OCI-M2 (cell line): ENCODE measurements around the gene RNH1.
"Not testable (repeated sequence)": the region's sequence is repeated elsewhere in the genome, so short reads cannot be mapped to it uniquely, and the experiment has no call there.

ENCODE experiments used
- DNase-seq: peaks from one replicate; lab custom pipeline; 2025; ENCODE audit not compliant: unreplicated experiment; lab: John Stamatoyannopoulos, UW

Gene RNH1

GRCh38 chr11:477052-477715 lies 29.9 kb downstream of the RNH1 start:
- DNase-seq, result no peak

GRCh38 chr11:476416-476815 lies 30.6 kb downstream of the RNH1 start:
- no peak for DNase-seq

DNA sequence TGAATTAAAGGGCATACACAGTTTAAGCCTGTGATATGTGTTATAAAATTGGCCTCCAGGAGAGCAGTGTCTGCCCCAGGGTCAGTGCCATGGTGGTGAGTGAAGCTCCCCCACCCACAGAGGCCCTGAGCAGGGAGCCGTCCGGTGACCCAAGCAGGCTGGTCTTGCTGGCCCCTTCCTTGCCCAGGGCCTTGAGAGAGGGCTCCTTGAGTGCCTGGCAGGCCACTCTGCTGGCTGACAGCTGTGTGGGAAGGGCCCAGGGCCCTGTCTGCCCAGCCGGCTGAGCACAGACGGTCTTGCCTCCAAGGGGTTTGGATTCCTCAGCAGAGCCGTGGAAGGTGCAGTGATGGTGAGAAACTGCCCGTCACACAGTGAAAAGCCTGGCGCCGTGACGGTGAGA lies 31.1 kb downstream of the RNH1 start:
- no peak for DNase-seq

DNA sequence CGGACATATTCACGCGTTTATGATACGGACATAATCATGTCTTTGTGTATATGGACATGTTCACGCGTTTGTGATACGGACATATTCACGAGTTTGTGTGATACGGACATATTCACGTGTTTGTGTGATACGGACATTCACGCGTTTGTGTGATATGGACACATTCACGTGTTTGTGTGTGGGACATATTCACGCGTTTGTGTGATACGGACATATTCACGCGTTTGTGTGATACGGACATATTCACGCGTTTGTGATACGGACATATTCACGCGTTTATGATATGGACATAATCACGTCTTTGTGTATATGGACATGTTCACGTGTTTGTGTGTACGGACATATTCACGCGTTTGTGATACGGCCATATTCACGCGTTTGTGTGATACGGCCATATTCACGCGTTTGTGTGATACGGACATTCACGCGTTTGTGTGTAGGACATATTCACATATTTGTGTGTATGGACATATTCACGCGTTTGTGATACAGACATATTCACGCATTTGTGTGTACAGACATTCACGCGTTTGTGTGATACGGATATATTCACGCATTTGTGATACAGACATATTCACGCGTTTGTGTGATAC lies 32.0 kb downstream of the RNH1 start:
- DNase-seq, result no peak

GRCh38 chr11:473962-474785 lies 32.9 kb downstream of the RNH1 start:
- no peak for DNase-seq

DNA sequence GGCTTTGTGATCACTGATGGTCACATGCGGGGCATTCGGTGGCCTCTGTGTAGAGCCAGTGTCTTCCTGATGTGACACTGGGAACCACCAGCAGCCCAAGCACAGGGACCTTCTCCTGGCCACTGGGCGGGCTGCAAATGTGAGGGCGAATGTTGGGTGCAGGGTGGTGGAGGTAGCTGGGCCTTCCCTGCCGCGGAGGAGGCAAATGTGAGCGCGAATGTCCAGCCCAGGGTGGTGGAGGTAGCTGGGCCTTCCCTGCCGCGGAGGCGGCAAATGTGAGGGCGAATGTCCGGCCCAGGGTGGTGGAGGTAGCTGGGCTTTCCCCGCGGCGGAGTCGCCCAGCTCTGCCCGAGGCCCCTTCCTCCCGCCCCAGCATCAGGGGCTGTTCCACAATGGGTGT lies 33.6 kb downstream of the RNH1 start:
- DNase-seq, result no peak

GRCh38 chr11:472816-473215 lies 34.2 kb downstream of the RNH1 start:
- DNase-seq, result no peak

DNA sequence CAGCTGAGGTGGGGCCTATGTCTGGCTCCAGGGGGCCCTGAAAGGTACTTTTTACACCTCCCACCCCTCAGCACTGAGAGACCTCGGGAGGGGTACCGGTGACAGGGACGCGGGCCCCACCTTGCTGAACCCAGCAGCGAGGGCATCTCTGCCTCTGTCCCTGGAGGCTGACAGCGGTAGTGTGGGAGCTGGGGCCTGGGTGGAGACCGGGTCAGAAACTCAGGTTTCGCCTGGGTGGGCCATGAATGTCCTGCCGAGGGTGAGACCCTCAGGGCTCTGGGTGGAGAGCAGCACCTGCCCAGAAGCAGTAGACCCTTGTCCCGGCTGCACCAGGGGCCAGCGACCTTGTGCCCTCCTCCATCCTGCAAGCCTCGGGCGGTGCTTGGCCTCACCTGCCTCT lies 34.8 kb downstream of the RNH1 start:
- no peak for DNase-seq

- no peak for DNase-seq
Observed at GRCh38 chr11:471468-472145, 35.4 kb downstream of the RNH1 start.

GRCh38 chr11:469684-470560 lies 37.1 kb downstream of the RNH1 start:
- DNase-seq, result no peak

- DNase-seq, result not testable (repeated sequence)
Observed at GRCh38 chr11:469026-469683, 37.9 kb downstream of the RNH1 start.

DNA sequence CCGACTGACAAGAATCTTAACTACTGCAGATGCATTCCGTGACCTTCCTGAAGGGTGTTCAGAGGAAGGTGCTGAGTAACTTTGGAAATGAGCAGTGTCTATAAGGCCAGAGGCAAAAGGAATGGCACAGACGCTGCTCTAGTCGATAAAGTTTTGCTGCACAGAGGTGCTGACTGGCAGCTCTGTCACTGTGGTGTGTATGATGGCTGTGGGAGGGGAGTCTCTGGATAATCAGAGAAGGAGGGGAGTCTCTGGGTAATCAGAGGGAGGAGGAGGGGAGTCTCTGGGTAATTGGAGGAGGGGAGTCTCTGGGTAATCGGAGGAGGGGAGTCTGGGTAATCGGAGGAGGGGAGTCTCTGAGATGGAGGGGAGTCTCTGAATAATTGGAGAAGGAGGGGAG lies 38.5 kb downstream of the RNH1 start:
- no peak for DNase-seq

DNA sequence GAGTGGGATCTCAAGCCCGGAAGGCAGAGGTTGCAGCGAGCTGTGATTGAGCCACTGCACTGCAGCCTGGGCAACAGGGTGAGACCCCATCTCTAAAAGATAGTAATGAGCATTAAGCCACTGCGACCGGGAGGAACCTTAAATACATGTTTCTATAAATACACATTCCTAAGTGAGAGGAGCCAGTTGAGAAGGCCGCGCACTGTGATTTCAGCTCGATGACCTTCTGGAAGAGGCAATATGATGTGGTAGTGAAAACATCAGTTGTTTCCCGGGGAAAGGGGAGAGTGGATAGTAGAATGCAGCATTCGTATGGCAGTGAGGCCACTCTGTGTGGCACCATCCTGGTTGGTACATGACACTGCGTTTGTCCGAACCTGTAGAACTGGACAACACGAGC lies 39.0 kb downstream of the RNH1 start:
- DNase-seq, result no peak

GRCh38 chr11:465896-466530 lies 41.0 kb downstream of the RNH1 start:
- DNase-seq, result no peak

GRCh38 chr11:464316-464715 lies 42.7 kb downstream of the RNH1 start:
- no peak for DNase-seq

- no peak for DNase-seq
Observed at GRCh38 chr11:462107-462890, 44.7 kb downstream of the RNH1 start.

DNA sequence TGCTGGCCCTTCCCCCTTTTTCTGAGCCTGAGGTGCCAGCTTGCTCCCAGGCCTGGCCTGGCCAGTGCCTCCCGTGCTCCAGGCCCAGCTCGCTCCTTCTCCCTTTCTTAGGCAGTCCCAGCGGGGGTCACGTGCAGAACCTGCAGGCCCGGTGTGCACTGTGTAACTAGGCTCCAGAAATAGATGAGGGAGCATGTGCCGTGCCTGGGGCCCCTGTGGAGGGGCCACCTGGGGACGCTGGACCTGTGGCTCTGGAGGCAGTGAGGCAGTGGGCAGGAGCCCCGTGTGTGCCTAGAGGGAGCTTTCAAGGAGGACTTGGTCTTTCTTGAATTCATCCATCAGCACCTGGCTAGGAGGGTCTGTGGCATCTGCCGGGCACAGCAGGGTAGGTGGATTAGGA lies 45.4 kb downstream of the RNH1 start:
- DNase-seq, result no peak

GRCh38 chr11:460331-461199 lies 46.5 kb downstream of the RNH1 start:
- DNase-seq, result no peak
